ENCODE data around the gene ATAD3B.

ATAD3B gene

GRCh38 chr1:1535201-1536018 lies 63.8 kb downstream of the ATAD3B start:
- no peak for DNase-seq (ENCODE audit: low read depth)

DNA sequence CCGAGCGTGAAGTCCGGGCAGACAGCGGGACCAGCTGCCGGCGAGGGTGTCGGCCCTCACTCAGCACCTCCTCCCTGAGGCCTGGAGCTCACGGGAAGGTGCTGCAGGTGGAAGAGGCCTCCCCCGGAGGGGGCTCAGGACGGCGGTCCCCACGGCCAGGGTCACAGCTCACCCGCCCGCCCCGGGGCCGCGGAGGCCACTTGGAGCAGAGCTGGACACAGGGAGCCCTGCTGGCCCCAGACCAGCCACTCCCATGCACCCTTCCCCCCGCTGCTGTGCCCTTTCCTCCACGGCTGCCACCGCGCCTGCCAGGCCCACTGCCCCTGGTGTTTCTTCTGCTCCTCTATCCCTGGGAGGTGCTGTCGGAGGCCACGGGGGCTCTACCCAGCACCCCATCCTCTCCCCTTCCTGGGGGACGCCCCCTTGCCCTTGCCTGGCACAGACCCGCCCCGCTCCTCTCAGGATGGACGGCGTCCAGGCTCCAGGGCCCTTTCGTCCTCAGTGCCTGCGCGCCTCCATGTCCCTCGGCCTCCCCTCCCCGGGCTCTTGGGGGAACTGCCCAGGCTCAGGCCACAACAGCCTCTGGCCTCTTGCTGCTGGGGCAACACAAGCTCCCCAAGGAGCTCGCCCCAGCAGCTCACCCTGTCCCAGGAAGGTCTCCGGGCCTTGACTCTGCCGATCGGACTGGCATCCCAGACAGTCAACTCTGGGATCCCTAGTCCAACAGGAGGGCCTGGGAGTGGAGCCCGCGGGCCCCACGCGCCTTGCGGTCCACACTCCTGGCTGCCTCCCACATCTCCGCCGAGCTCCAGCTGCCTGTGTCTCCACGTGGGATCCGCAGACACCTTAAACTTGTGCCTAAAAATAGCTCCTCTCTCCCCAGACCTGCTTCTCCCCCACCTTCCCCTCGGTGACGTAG lies 64.7 kb downstream of the ATAD3B start:
- DNase-seq (ENCODE audit: low read depth), result no peak

DNA sequence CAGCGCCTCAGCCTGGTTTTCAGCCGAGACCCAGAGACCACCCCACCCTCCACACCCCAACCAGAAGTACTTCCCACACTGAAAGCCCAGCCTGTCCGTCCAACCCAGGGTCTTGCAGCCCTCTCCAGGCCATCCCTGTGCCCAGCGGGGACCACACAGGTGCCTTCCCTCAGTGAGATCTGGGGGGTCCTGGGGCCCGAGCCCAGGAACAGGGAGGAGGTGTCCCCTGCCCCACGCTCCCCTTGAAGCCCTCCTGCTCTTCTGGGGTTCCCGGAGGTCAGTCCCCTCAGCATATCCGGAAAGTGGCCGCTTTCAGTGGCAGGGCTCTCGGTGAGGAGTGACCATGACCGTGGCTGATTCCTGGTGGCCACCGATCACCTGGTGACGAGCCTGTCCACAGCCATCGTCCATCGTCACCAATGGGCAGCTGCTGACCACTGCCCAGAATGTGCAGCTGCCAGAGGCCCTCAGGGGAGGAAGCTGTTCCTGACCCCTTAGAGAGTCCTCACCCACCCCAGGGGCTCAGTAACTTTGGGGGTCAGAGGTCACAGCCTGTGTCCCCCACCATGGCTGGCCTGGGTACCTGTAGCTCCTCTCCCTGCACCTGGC lies 65.5 kb downstream of the ATAD3B start:
- DNase-seq (ENCODE audit: low read depth), result no peak

DNA sequence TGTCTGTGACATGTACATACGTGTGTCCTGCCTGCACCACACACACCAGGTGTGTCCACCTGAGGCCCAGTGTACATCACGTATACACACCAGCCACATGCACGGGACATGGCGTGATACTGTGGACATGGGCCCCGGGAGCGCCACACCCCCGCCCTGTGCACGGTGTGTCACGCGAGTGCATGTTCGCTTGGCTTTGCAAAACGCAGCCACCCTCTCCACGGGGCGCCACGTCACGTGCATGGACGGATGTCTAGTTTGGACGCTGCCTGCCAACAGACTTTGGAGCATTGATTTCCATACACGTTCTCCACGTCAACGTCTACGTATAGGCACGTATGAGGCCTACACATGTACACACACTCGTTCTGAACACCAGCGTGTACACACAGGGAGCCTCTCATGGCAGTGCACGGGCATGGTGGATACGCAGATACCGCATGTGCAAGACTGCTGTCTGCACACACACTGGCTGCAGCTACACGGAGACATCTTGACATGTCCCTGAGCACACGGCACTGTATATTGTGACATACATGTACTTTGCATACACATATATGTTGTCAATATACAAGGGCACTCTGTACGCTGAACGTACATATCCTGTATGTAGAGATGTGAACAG lies 66.2 kb downstream of the ATAD3B start:
- DNase-seq (ENCODE audit: low read depth), result no peak

DNA sequence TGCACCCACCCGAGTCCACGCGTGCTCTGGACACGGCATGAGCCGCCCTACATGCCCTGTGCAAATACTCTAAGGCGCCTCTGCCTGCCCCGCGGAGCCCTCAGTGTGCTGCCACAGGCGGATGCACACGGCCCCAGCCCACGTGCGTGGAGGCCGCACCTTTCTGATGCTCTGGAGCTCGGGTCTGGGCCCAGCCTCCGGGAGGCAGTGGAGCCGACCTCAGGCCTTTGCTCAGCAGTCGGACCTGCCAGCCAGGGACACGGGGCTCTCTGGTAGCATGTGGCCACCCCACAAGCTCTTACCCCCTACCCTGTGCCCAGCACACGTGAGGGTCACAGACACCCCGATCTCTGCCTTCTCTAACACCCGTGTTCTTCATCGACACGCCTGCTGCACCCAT lies 66.8 kb downstream of the ATAD3B start:
- no peak for DNase-seq (ENCODE audit: low read depth)

DNA sequence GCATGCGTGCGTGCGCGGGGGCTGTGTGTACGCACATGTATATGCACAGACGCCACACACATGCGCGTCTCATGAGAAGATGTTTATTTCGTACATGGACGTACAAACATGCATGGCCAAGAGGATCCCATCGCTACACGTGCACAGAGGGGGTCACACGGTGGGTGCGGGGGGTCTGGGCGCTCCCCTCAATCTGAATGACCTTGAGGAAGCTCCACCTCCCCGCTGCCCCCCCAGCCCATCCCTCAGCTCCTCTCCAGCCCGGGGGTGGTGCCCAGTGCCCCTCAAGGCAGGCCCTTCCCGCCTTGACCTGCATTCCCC lies 67.4 kb downstream of the ATAD3B start:
- no peak for DNase-seq (ENCODE audit: low read depth)

DNA sequence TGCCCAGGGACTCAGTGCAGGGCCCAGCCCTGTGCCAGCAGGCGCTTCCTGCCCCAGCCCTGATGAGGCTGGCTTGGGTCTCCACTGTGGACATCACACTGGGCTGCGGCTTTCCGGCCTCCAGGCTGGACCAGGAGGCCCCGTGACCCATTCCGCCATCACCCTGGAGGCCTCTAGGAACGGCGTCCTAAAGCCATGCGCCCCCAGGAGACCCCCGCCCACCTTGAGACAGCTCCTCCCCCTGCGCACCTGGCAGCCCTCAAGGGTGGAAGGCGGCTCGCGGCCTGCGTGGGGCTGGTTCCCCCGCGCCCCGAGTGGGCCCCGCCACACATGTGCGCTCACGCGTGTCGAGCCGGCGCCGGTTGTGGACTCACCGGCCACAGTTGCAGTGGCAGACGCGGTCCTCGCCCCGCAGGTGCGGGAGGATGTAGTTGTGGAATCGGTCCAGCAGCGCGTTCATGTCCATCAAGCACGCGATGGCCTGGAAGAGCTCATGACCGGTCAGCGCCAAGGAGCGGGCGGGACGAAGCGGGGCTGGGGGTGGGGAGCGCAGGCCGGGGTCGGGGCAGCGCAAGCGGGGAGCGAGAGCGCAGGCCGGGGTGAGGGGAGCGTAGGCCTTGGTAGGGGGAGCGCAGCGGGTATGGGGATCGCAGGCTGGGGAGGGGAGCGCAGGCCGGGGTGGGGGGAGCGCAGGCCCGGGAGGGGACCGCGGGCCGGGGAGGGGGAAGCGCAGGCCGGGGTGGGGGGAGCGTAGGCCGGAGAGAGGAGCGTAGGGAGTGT lies 67.9 kb downstream of the ATAD3B start:
- no peak for DNase-seq (ENCODE audit: low read depth)

GRCh38 chr1:1540090-1540817 lies 68.7 kb downstream of the ATAD3B start, which contains the start of gene TMEM240:
Gene TMEM240, minus strand, starts transcription at chr1:1540624. Its CDS starts 278 bp downstream, at chr1:1540346.
- DNase-seq (ENCODE audit: low read depth), result peak; percentile 22

DNA sequence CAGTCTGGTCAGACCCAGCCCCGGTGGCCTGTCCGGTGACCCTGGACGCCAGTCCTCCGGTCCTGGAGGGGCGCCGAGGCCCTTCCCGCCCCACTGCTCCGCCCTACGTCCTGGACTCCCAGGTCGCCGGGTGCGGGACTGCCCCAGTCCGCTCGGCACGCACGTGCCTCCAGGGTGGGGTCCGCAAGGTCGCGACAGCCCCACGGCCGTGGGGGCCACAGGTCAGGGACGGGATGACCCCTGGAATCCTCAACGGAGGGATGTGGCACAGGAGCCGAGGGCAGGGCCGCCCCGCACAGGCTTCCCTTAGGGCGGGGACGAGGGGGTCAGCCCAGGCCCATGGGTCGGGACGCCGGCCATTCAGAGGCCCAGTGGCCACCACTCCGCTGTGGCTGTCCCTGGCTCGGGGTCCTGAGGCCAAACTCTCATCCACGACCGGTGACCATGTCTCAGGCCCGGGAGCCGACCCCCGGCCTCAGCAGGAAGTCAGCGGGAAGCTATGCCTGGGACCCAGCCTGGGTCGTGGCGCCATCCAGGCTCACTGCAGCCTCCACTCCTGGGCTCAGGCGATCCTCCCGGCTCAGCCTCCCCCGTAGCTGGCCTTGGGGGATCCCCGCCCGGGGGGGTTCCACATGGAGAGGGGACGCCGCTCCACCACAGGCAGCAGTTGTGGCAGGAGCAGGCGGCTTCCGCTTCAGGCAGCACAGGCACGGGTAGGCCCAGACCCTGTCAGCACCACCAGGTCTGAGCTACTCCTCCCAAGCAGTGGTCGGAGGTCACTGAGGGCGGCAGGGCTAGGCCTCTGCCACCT lies 69.5 kb downstream of the ATAD3B start:
- DNase-seq (ENCODE audit: low read depth), result no peak

GRCh38 chr1:1541956-1542765 lies 70.6 kb downstream of the ATAD3B start:
- DNase-seq (ENCODE audit: low read depth), result no peak

- no peak for DNase-seq (ENCODE audit: low read depth)
Measured at GRCh38 chr1:1542766-1543705, 71.5 kb downstream of the ATAD3B start.

GRCh38 chr1:1543706-1544099 lies 72.1 kb downstream of the ATAD3B start:
- no peak for DNase-seq (ENCODE audit: low read depth)

- no peak for DNase-seq (ENCODE audit: low read depth)
Measured at GRCh38 chr1:1544544-1544943, 73.0 kb downstream of the ATAD3B start.

Data from activated gamma-delta T cell treated with anti-CD3 and anti-CD28 coated beads, Interleukin-2, amount 50 U/mL, for 16 hours (primary cell).